ENCODE results near the gene KCTD4.
"Not testable (repeated sequence)": the region's sequence is repeated elsewhere in the genome, so short reads cannot be mapped to it uniquely, and the experiment has no call there.

KCTD4 gene

DNA sequence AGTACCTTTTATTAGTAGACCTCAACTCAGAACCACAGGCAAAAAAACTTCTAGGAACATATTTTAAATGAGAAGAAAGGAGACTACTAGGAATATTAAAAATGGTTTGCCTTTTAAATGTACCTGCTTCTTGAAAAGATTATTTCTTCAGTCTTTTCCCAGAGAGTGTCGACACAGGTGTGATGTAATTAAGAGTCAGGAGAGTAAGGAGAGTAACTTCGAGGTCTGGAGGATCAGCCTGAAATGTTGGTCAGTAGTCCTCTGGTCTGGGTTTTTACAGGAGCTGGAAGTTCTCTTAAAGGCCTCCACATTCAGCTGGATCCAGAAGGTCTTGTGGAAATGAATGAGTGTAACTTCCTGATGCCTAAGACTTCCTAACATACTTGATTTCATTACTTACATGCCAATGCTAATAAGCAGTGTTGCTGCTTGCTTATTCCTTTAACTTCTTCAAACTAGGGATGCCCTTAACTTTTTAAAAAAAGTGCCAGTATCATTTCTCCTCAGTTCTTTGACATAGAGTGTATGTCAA, at the start of gene KCTD4:
Gene KCTD4 (minus strand): TSS at position 345 of the 532 bp plus-strand sequence. CDS start 6,478 bp downstream, outside the sequence.
- no peak for DNase-seq

DNA sequence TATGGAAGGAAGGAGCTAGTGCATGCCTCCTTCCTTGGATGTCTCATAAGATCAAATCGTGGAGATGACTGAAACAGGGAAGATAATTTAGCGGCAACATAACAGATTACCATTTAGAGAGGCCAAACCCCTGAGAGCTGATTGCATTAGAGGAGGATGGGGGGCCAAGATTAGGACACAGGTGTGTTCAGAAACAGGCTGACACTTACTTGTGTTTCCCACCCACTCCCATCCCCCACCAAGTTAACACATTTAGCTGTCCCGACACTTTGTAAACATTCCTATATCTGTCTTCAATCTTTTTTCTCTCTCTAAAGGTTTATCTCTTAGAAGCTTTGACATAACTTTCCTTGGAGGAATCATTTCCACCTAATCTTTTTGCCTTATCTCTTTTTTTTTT, 48.8 kb upstream of the KCTD4 start:
- DNase-seq, result no peak

DNA sequence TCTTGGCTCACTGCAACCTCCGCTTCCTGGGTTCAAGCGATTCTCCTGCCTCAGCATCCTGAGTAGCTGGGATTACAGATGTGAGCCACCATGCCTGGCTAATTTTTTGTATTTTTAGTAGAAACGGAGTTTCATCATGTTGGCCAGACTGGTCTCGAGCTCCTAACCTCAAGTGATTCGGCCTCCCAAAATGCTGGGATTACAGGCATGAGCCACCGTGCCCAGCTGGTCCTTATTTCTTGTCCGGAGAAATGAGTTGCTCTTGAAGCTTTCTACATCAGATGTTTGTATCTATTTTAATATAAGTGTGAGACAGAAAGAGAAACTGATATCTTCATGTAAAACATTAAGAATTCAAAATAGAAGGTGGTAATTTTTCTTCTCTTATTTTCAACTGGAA, 43.9 kb upstream of the KCTD4 start:
- not testable (repeated sequence) for DNase-seq

DNA sequence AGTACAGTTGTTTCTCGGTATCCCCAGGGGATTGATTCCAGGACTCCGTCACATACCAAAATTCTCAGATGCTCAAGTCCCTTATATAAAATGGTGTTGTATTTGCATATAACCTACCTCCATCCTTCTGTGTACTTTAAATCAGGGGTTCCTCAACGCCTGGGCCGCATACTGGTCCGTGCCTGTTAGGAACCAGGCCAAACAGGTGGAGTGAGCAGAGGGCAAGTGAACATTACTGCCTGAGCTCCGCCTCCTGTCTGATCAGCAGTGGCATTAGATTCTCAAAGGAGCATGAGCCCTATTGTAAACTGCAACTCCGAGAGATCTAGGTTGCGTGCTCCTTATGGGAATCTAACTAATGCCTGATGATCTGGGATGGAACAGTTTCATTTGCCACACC, 42.2 kb upstream of the KCTD4 start:
- no peak for DNase-seq

DNA sequence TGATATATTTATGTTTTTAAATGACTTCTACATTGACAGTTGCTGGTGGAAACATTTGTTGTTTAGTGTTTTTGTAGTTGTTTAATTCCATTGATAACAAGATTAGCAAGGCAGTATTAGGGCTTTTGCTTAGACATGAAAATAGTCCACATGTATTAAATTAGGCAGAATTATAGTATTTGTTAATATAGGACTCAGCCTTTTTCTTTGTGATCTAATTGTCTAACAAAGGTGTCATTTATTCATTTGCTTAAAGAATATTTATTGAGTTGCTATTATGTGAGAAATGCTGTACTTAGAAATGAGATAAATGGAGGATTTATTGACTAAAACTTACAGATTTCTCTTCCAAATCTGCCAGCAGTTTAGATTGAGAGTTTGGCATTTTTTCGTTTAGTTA, 41.7 kb upstream of the KCTD4 start:
- DNase-seq, result no peak

DNA sequence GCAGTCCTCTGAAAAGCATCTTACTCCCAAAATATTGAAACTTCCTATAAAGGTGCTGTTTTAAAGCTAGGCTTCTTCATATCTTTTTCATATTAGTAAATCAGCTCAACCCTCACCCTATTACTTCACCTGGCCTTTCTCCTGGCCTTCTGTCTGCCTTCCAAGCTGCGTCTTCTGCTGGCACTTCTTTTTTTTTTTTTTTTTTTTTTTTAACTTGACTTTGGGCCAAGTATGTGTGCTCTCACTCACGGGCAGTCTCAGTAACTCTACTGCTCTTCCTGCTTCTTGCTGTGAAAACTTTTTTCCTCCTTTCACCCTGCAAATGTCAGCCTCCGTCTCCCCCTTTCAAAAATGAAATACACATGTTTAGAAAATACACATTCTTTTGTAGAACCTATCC, 41.2 kb upstream of the KCTD4 start:
- no peak for DNase-seq

DNA sequence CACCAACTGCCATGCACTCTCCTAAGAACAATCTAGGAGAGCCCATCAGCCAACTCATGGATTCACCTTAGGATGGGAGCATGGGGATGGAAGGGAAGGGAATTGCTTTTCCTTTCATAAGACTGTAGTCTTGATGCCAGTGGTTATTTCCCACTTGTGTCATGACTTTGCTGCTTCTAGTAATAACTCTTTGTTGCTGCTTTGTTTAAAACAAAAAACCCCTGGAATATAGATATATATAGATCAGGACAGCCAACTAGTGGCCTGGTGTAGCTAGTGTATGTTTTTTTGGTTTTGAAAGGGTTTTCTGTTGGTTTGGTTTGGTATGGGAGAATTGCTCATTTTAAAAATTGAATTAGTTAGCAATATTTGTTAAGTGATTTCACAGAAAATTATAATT, 39.3 kb upstream of the KCTD4 start:
- DNase-seq, result no peak

DNA sequence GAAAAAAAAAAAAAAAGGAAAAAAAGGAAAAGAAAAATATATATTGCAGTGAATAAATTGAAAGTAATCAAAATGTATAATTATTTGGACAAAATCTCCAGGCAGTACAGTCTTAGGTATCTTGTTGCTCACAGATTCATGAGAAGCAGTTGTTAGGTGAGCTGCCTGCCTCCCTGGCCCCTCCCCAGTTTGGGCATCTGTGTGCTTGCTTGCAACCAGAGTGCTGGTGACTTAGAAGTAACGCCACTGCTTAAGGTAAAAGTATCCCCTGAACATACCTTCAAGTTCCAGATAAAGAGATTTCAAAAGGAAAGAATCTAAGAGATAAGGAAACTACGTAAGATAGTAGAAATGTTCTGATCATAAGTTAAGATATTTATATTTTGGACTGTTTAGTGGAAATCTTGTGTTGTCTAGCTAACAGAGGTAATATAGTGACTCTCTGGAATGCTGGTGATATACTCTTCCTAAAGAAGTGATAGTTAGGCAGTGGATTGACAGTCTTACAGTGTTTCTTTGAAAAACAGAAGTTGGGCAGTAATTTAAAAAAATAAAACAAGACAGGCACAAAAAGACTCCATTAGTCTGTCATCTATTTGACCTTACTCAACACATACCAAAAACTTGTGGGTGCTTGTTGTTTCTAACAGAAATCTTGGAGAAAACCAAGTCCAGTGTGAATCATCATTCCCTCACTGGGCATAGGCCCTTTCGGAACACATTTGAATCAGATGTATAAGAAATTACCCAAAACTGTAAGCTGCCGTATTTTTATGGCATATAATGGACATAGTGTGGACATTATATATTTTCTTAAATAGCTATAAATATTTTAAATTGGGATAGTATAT, 38.3 kb upstream of the KCTD4 start:
- no peak for DNase-seq

DNA sequence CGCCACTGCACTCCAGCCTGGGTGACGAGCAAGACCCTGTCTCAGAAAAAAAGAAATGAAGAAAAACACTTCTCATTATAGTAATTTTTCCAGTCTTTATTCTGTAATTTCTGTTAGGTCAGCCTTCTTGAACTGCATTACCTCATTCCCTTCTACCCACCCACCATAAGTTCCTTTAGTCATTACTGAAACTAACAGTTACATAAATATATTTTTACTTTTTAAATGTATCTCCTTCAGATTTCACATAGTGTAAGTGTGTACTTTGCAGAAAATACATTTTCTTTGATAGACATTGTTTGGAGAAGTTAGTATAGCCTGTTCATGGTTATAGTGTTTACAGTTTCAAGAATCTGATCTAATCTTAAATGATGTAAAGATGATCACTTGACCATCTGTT, 31.7 kb upstream of the KCTD4 start:
- DNase-seq, result no peak

DNA sequence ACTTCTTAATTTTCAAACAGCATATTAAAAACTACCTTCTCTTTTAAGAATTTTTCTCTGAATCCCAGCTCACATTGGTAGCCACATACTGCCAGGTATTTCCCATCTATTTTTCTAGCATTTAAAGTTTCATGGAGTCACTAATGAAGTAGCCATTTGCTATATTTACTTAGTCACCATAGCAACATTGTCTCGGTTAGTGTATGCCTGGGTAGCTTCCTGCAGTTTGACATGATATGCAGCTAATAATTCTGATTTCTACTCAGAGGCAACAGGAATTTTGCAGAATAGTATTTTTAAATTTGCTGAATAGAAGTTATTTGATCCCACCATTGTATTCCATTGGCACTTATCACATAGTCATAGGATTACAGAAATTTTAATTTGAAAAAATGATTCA, 30.9 kb upstream of the KCTD4 start:
- DNase-seq, result no peak

DNA sequence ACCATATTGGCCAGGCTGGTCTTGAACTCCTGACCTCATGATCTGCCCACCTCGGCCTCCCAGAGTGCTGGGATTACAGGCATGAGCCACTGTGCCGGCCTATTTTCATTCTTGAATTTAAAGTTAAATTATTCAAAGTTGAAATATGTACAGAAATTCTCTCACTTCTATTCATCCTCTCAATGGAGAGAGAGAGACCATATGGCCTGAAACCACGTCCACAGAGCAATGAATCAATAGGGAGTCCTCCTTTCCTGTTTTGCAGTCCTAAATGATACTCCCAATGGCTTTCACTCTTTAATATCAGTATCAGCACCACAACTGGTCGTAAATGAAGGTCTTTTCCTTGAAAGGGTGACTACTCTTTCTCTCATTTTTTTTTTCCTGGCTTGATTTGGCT, 30.5 kb upstream of the KCTD4 start:
- no peak for DNase-seq

DNA sequence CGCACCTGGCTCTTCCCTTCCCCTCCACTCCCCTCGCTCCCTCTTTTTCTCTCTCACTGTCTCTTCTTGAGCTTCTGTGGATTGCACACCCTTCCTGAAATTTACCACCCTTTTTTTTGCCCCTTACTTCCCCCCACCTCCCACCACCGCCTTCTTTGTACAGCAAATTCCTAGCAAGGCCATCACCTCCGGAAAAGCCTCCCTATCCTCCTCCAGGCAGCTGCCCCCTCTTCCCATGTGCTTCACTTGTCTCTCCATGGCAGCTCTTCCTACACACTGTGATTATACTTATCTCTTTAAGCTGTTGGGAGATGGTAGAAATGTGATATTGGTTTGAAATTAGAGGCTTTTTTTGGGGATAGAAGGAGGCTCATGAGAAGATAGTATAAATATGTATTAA, 28.3 kb upstream of the KCTD4 start:
- DNase-seq, result no peak

DNA sequence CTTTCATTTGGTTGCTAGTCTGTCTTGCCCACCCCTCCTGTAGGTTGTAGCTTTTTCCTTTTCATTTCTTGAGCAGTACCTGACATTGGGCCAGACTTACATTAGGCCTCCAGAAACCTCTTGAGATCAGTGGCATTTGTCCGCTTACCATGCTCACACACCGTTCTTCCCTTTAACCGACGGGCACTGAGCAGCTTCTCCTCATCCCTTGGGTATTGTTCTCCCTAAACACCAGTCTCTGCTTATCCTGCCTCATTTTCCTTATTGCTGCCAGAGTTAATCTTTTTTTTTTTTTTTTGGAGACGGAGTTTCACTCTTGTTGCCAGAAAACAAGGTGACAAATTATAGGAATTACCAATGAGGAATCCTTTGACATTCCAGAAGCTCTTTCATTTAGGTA, 27.2 kb upstream of the KCTD4 start:
- no peak for DNase-seq

DNA sequence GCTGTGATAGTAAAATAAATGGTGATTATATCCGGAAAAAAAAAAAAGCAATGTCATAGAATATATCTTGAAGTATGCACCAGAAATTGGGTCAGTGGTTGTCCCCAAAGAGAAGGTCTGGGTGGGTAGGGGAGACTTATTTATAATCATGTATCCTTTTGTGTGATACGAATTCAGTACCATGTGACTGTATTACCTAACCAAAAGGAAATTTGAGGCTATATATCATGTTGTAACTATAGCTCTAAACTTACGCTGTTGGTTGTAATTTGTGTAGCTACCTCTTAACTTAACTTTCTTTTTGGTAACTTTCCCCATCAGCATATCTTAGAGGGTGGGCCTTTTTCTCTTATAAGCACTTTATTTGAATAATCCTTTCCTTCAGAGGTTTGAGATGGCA, 25.2 kb upstream of the KCTD4 start:
- DNase-seq, result no peak

DNA sequence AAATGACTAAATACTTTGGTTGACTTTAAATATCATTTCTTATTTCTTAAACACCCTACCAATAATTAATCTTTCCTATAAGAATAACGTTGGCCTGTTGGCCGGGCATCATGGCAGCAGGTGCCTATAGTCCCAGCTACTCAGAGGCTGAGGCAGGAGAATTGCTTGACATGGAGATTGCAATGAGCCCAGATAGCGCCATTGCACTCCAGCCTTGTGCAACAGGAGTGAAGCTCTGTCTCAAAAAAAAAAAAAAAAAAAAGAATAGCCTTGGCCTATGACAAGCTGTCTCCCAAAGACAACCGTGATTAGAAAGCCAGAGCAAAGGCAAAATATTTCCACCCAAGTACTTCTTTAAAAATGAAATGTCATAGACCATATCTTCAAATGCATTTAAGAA, 24.5 kb upstream of the KCTD4 start:
- no peak for DNase-seq

DNA sequence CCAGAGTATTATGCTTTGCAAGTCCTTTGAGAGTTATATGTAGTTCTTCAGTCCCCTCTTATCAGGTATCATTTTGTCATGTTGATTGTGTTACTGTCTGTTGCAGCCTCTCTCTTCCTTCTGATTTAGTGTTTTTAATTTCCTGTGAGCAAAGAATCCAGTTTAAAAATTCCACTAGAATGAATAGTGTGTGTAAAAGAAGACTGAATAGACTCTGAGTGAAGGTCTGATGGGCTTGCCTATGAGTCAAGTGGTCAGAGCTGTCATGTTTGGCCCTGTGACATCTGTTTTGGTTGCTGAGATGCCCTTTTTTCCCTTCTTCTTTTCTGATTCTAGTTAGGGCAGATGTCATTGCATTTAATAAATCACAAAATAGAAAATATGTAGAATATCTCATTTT, 23.3 kb upstream of the KCTD4 start:
- DNase-seq, result no peak

DNA sequence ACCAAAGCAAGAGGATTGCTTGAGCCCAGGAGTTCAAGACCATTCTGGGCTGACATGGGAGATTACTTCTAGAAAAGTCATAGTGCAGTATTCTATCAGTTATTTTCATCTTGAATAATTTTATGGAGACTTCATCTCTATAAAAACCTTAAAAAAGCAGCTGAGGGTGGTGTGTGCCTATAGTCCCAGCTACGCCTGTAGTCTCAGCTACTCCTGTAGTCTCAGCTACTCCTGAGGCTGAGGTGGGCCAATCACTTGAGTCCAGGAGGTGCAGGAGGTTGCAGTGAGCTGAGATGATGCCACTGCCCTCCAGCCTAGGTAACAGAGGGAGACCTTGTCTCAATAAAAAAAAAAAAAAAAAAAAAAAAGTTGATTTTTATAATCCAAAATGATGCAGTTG, 22.1 kb upstream of the KCTD4 start:
- no peak for DNase-seq

DNA sequence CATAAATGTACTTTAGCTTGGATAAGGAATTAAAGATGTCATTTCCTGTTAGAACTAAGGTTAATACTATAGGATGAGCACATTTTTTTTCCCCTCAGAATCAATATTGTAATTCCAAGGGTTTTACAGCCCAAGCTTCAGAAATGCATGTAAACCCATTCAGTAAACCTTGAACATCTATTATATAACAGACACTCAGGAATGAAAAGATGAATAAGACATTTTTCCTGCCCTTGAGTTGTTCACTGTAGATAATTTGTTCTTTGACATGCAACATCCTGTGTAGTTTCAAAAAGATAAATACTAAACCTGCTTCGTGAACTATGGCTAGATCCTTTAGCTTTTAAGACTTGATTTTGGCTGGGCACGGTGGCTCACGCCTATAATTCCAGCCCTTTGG, 21.7 kb upstream of the KCTD4 start:
- no peak for DNase-seq

DNA sequence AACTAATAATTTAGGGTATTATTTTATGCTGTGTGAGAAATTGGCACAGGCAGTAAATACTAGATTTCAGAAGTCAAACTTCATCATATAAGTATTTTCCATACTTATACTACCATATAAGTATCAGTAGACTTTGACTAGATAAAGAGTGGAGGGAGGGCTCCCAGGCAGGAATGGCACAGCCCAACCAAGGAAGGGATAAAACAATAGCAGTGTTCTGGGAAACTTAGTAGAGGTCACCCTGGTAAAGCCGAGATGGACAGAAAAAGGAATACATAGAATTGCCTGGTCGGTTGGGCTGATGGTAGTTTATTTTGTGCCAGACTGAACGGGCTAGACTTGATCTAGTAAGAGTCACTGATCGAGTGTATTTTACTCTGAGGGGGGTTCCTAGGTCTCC, 19.6 kb upstream of the KCTD4 start:
- DNase-seq, result no peak

DNA sequence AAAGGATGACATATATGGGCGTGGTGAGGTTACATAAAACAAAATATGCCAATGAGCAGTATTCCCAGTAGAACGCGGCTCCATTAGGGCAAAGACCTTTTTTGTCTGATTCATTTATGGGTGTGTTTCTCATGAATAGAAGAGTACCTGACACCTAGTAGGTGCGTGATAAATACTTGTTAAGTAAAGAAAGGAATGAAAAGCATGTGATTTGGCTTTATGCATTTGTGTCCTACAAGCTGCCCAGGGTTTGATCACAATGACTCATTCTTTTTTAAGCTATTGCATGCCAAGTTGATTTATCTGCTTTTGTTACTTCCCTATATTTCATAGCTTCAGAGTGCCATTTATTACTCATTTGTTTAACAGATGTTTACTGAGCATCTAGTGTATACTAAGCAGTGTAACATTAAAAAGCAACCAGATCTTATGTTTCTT, 19.1 kb upstream of the KCTD4 start:
- no peak for DNase-seq

DNA sequence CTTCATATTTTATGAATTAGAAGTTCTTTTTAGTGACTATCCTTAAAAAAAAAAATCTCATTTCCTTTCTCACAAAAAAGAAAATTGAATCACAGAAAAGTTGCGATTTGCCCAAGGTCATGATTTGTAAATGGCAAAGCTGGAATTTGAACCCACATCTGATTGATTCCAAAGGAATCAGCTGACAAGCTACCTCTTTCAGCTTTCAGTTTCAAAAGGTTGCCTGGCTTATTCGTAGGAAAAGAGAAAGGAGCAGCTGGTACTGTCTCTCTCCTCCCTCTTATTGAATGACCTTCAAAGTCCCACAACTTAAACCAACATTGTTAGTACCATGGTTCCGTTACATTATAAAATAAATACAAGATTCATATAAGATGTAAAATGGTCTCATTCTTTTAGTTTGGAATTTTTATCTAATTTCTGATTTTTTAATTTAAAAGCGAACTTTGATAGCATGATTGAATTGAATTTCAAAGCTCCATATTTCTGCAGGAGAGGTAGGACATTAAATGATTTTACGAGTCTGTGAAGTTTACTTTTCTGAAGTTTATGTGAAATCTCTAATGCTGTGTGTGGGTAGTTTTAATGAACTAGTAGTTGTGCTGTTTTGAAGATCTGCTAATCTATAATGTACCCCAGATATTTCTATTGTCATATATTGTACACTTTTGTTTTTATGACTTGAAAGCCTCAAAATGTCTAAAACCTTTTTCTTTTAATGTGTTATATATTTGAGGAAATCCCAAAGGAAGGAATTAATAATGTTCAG, 18.5 kb upstream of the KCTD4 start:
- DNase-seq, result no peak

DNA sequence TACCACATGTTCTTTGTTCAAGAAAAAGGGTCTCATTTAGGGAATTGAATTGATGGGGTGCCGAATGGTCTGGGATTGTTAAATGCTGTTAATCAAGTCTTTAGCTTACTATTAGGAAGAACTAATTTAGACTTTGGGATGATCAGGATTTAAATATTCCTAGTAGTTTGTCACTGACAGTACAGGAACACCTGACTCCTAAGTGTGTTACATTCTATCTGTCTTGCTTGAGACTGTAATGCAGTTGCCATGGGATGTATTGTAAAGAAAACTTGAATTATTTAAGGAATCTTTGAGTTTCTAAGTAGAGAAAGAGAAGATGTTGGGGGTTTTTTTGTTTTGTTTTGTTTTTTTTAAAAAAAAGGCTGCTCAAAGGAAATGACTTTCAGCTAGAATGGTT, 17.8 kb upstream of the KCTD4 start:
- no peak for DNase-seq

DNA sequence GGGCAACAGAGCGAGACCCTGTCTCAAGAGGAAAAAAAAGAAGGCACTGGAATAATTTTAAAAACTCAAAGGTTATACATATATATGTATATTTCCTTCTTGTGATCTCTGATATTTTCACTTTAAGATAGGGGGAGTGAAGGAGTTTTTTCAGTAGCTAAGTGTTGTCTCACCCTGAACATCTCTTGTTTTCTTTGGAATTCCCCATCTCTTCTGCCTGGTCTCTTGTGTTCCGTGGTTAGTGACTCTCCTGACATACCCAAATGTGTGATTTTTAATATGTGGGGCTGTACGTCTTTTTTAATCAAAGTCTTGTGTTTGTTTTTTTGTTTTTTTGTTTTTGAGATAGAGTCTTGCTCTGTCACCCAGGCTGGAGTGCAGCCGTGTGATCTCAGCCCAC, 15.3 kb upstream of the KCTD4 start:
- no peak for DNase-seq

DNA sequence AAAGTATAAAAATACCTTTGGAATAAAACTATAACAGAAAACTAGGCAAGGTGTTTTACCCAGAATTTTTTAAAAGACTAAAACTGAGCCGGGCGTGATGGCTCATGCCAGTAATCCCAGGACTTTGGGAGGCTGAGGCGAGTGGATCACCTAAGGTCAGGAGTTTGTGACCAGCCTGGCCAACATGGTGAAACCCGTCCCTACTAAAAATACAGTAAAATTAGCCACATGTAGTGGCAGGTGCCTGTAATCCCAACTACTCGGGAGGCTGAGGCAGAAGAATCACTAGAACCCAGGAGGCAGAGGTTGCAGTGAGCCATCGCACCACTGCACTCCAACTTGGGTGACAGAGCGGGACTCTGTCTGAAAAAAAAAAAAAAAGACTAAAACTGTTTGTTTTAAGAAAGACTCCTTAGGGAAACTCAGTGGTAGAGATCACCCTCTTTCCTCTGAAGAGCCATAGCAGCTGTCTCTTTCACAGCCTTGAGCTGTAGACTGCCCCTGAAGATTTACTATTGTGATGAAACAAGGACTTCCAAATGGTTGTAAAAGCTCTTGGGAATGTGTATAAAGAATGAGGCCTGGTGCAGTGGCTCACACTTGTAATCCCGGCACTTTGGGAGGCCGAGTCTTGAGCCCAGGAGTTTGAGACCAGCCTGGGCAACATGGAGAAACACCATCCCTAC, 14.7 kb upstream of the KCTD4 start:
- DNase-seq, result no peak

All from activated CD4-positive, alpha-beta T cell treated with anti-CD3 and anti-CD28 coated beads for 48 hours (primary cell).